Endodermal cell (in vitro differentiated cells): ENCODE results near the gene PCBP3. TPM values are rescaled to one million over a fixed set of nuclear protein-coding genes. Genes with fewer than 3 reads are reported as not detected.

Source experiments
- DNase-seq: peaks from one replicate; pipeline ENCODE4 v3.0.0-alpha.2; 2017
- H3K27ac ChIP-seq: 2 replicates; pipeline ENCODE4 v1.5.1; 2013; ENCODE audit warnings: mild to moderate bottlenecking, low read depth, low read length, moderate library complexity
- H3K27me3 ChIP-seq: 2 replicates; pipeline ENCODE4 v1.6.1; 2013; ENCODE audit warnings: mild to moderate bottlenecking, low read length, moderate library complexity; ENCODE audit not compliant: insufficient read depth, control insufficient read depth, poor library complexity, severe bottlenecking
- H3K36me3 ChIP-seq: 2 replicates; pipeline ENCODE4 v1.7.0; 2013; ENCODE audit warnings: mild to moderate bottlenecking, low read length, moderate library complexity; ENCODE audit not compliant: control insufficient read depth, insufficient read depth
- H3K4me1 ChIP-seq: one replicate; pipeline ENCODE4 v1.7.0; 2013; ENCODE audit warnings: low read length; ENCODE audit not compliant: control insufficient read depth, insufficient read depth
- H3K4me3 ChIP-seq: 2 replicates; pipeline ENCODE4 v1.5.1; 2013; ENCODE audit warnings: mild to moderate bottlenecking, low read length, moderate library complexity
- H3K9ac ChIP-seq: 2 replicates; pipeline ENCODE4 v1.6.1; 2013; ENCODE audit warnings: mild to moderate bottlenecking, low read length, moderate library complexity; ENCODE audit not compliant: poor library complexity, severe bottlenecking; ENCODE audit errors: extremely low read depth
- H3K9me3 ChIP-seq: 2 replicates; pipeline ENCODE4 v1.6.1; 2013; ENCODE audit warnings: mild to moderate bottlenecking, low read length, moderate library complexity; ENCODE audit not compliant: control insufficient read depth
- H3K27ac Mint-ChIP-seq: 2 replicates; pipeline ENCODE4 v1.8.0; 2020; ENCODE audit warnings: mixed read lengths
- H3K27me3 Mint-ChIP-seq: 2 replicates; pipeline ENCODE4 v1.8.0; 2021; ENCODE audit warnings: mild to moderate bottlenecking, mixed read lengths; ENCODE audit not compliant: insufficient read depth
- H3K36me3 Mint-ChIP-seq: 2 replicates; pipeline ENCODE4 v1.8.0; 2020; ENCODE audit warnings: low read depth, mixed read lengths
- H3K4me1 Mint-ChIP-seq: 2 replicates; pipeline ENCODE4 v1.8.0; 2020; ENCODE audit warnings: mixed read lengths
- H3K4me3 Mint-ChIP-seq: 2 replicates; pipeline ENCODE4 v1.8.0; 2020; ENCODE audit warnings: mild to moderate bottlenecking, moderate library complexity, mixed read lengths
- H3K9me3 Mint-ChIP-seq: 2 replicates; pipeline ENCODE4 v1.8.0; 2020; ENCODE audit warnings: mild to moderate bottlenecking, mixed read lengths
- CTCF ChIP-seq: fragments of 200-600 bp; sonication (generic); conservative IDR thresholded peaks from 2 replicates; pipeline ENCODE4 v1.5.0; 2021; ENCODE audit warnings: antibody characterized with exemption, mild to moderate bottlenecking
- WGBS, 2 experiments: methylation state at CpG; one replicate each; pipeline versions ENCODE4 v1.1.5 to v1.1.7; 2013; ENCODE audit warnings: missing lambda C conversion rate in 2 of 2, mixed read lengths in 1 of 2; ENCODE audit not compliant: insufficient coverage in 1 of 2, insufficient read length in 1 of 2; 5-methylcytosine and 5-hydroxymethylcytosine counted together
- total RNA-seq, 2 donors: library from RNA; stranded (reverse); fragmentation: NEBNext Ultra II Directional in 1 of 2; extraction: Animal tissue kit (Norgen Biotek cat#: 25700) in 1 of 2; gene quantifications; 2 replicates in 1 of 2; 3 replicates in 1 of 2; pipeline ENCODE4 v1.2.1, GENCODE V29; 2021

The PCBP3 gene
- total RNA-seq, 2 donors from 2014 or later: 2.1 to 10.6 TPM

GRCh38 chr21:45905196-45905595 lies 261.7 kb downstream of the PCBP3 start:
- Histone ChIP-seq H3K36me3 (no peaks in the 10 kb centered on the region), H3K27ac (no peak overlapping the region), H3K4me1 (no peaks in the 10 kb centered on the region), H3K4me3 (no peak overlapping the region), H3K9me3 (no peaks in the 10 kb centered on the region), H3K9ac (no peak overlapping the region), H3K27me3 (no peaks in the 10 kb centered on the region)
- Mint-ChIP-seq H3K4me1 (no peaks in the 10 kb centered on the region), H3K27ac (no peak overlapping the region), H3K4me3 (no peak overlapping the region), H3K36me3 (no peaks in the 10 kb centered on the region), H3K9me3 (no peaks in the 10 kb centered on the region), H3K27me3 (no peaks in the 10 kb centered on the region)
- TF ChIP-seq CTCF: no peak
- 88 to 91% methylated on average over 11 to 12 of the region's 12 CpGs for WGBS, 2 experiments
- no peak for DNase-seq

- H3K27ac Mint-ChIP-seq: no peak overlapping the region
- no peaks in the 10 kb centered on the region for H3K4me1 ChIP-seq
Measured at GRCh38 chr21:45906196-45906805, 262.8 kb downstream of the PCBP3 start.

GRCh38 chr21:45906859-45907258 lies 263.3 kb downstream of the PCBP3 start:
- Histone ChIP-seq H3K36me3 (no peaks in the 10 kb centered on the region), H3K27ac (no peak overlapping the region), H3K4me1 (no peaks in the 10 kb centered on the region), H3K4me3 (no peak overlapping the region), H3K9me3 (no peaks in the 10 kb centered on the region), H3K27me3 (no peaks in the 10 kb centered on the region), H3K9ac (no peak overlapping the region)
- Mint-ChIP-seq H3K36me3 (no peaks in the 10 kb centered on the region), H3K27ac (no peak overlapping the region), H3K27me3 (no peaks in the 10 kb centered on the region), H3K9me3 (no peaks in the 10 kb centered on the region), H3K4me3 (no peak overlapping the region), H3K4me1 (no peaks in the 10 kb centered on the region)
- 87 to 96% methylated on average over 6 to 13 of the region's 13 CpGs for WGBS, 2 experiments
- no peak for DNase-seq
- no peak for TF ChIP-seq CTCF

More at GRCh38 chr21:45906196-45906805, 262.8 kb downstream of the PCBP3 start:
- 91 to 98% methylated on average over 13 to 19 of the region's 19 CpGs for WGBS, 2 experiments
- H3K27me3 Mint-ChIP-seq: no peaks in the 10 kb centered on the region
- Histone ChIP-seq H3K27me3 (no peaks in the 10 kb centered on the region), H3K9ac (no peak overlapping the region), H3K9me3 (no peaks in the 10 kb centered on the region), H3K36me3 (no peaks in the 10 kb centered on the region), H3K27ac (no peak overlapping the region), H3K4me3 (no peak overlapping the region)
- no peak for DNase-seq
- H3K4me3 Mint-ChIP-seq: no peak overlapping the region
- no peaks in the 10 kb centered on the region for H3K36me3 Mint-ChIP-seq
- no peaks in the 10 kb centered on the region for H3K4me1 Mint-ChIP-seq
- TF ChIP-seq CTCF: no peak
- H3K9me3 Mint-ChIP-seq: no peaks in the 10 kb centered on the region
